Inflammatory macrophage treated with lipopolysaccharide for 1 hour (primary cell): ENCODE results near the gene PPP1R27.

Experiments used
- DNase-seq, 2 donors: peaks; one replicate each; pipeline ENCODE4 v3.0.0-alpha.2; 2020 to 2022

PPP1R27 gene

GRCh38 chr17:81803728-81804558, 30.9 kb downstream of the PPP1R27 start, which contains the start of gene GCGR:
TSS of gene GCGR (plus strand) at chr17:81804150. CDS start at chr17:81809019, 4,869 bp downstream.
- no peak for DNase-seq

- no peak for DNase-seq
Measured at GRCh38 chr17:81802856-81803643, 31.8 kb downstream of the PPP1R27 start.

- no peak for DNase-seq
Measured at GRCh38 chr17:81802048-81802758, 32.6 kb downstream of the PPP1R27 start.

GRCh38 chr17:81801327-81801726, 33.5 kb downstream of the PPP1R27 start:
- DNase-seq = no peak

- DNase-seq = peak in 1 of 2 donors; percentile 9
Measured at GRCh38 chr17:81794509-81794908, 40.3 kb downstream of the PPP1R27 start.

- no peak for DNase-seq
Measured at GRCh38 chr17:81794074-81794476, 40.8 kb downstream of the PPP1R27 start.

- DNase-seq = no peak
Measured at GRCh38 chr17:81792675-81793615, 41.9 kb downstream of the PPP1R27 start.
